Glomerular endothelial cell (primary cell): ENCODE data around the gene UQCR11. TPM values are rescaled to one million over a fixed set of nuclear protein-coding genes. Genes with fewer than 3 reads are reported as not detected.

ENCODE experiments used
- total RNA-seq: library from RNA; depleted of rRNA; stranded (reverse); fragments of >200 nt; gene quantifications from 2 replicates; pipeline ENCODE4 v1.2.3, GENCODE V29; 2015

Gene UQCR11
- total RNA-seq, 1 donor from 2014 or later, result 63.1 TPM

Other genes with a start within 250 kb of the UQCR11 start
- 159 and 165 TPM in 2 replicates for gene NDUFS7, start 221.6 kb downstream of the UQCR11 start, total RNA-seq
- 32.1 and 63.5 TPM in 2 replicates for gene GAMT, start 203.9 kb downstream of the UQCR11 start, total RNA-seq
- 61.5 and 74.9 TPM in 2 replicates for gene DAZAP1, start 197.9 kb downstream of the UQCR11 start, total RNA-seq
- gene RPS15, start 167.1 kb downstream of the UQCR11 start, total RNA-seq, result 2,523 and 3,135 TPM in 2 replicates
- 0.05 and 0.47 TPM in 2 replicates for gene APC2, start 155.3 kb downstream of the UQCR11 start, total RNA-seq
- 36.0 and 41.9 TPM in 2 replicates for gene C19orf25, start 126.2 kb downstream of the UQCR11 start, total RNA-seq
- 3.7 and 5.0 TPM in 2 replicates for gene PCSK4, start 115.1 kb downstream of the UQCR11 start, total RNA-seq
- gene REEP6, start 114.3 kb downstream of the UQCR11 start, total RNA-seq, result 4.3 and 4.4 TPM in 2 replicates
- gene ADAMTSL5, start 92.4 kb downstream of the UQCR11 start, total RNA-seq, result 0.73 and 0.82 TPM in 2 replicates
- not detected in 2 replicates for gene PLK5, start 81.4 kb downstream of the UQCR11 start, total RNA-seq
- gene MEX3D, start 37.1 kb downstream of the UQCR11 start, total RNA-seq, result 88.8 and 130 TPM in 2 replicates
- gene MBD3, start 12.6 kb downstream of the UQCR11 start, total RNA-seq, result 110 and 129 TPM in 2 replicates
- 206 and 251 TPM in 2 replicates for gene TCF3, start 47.2 kb upstream of the UQCR11 start, total RNA-seq
- not detected in 2 replicates for gene ONECUT3, start 148.0 kb upstream of the UQCR11 start, total RNA-seq
- gene ATP8B3, start 206.8 kb upstream of the UQCR11 start, total RNA-seq, result 1.5 and 5.1 TPM in 2 replicates
- gene REXO1, start 243.0 kb upstream of the UQCR11 start, total RNA-seq, result 19.2 and 40.0 TPM in 2 replicates